Left ventricle myocardium inferior (tissue), 1 donor: ENCODE measurements around the gene DNM3. TPM values are rescaled to one million over a fixed set of nuclear protein-coding genes. Genes with fewer than 3 reads are reported as not detected.

ENCODE experiments used
- DNase-seq: peaks from one replicate; pipeline ENCODE4 v3.0.0-alpha.2; 2020
- H3K27ac ChIP-seq: fragments of 200-600 bp; replicated peaks from 2 replicates; pipeline ENCODE4 v1.8.0; 2021
- H3K27me3 ChIP-seq: fragments of 200-600 bp; 2 replicates; pipeline ENCODE4 v1.8.0; 2021; ENCODE audit warnings: low read depth
- H3K36me3 ChIP-seq: fragments of 200-600 bp; 2 replicates; pipeline ENCODE4 v1.8.0; 2021
- H3K4me1 ChIP-seq: fragments of 200-600 bp; 2 replicates; pipeline ENCODE4 v1.8.0; 2021
- H3K4me3 ChIP-seq: fragments of 200-600 bp; 2 replicates; pipeline ENCODE4 v1.8.0; 2021; ENCODE audit warnings: mild to moderate bottlenecking, moderate library complexity
- H3K9me3 ChIP-seq: fragments of 200-600 bp; replicated peaks from 2 replicates; pipeline ENCODE4 v1.8.0; 2021
- intact Hi-C: fragments of 100-400 bp; cut with micrococcal nuclease; formaldehyde crosslinking; loops from one replicate; pipeline ENCODE4 v1.11.0; 2022
- total RNA-seq: library from RNA; stranded (reverse); fragmentation: NEBNext Ultra II Directional; extraction: Animal tissue kit (Norgen Biotek cat#: 25700); gene quantifications from one replicate; pipeline ENCODE4 v1.2.1, GENCODE V29; 2021
- TF ChIP-seq, protein P1 (sequence below): fragments of 200-600 bp; IDR thresholded peaks from 2 replicates; pipeline ENCODE4 v1.8.0; 2021; ENCODE audit warnings: antibody characterized with exemption, mild to moderate bottlenecking, borderline replicate concordance
- donor health status: DM: no; HTN: yes; CAD: no; lungs with severe emphysema.

DNM3 gene
- total RNA-seq, 1 donor from 2014 or later, result 1.2 TPM

DNA sequence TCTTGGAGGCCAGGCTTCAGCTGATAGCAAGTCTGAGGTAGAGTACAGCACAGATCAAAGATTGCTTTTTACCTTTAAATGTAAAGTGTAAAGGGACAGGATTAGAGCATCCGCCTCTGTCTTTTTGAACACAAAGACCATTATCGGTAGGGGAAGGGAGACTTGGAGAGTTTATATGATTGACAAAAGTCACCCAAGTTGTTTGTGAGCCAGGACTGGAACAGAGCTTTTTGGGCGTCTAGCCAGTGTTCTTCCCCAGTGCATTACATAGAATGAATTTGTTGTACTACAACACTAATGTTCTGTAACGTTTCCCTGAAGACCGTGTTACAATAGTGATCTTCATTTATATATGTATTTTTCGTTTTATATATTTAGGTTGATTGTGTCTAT is 611.9 kb downstream of the DNM3 start:
- H3K27me3 ChIP-seq, result no peaks in the 10 kb centered on the region
- no peaks in the 10 kb centered on the region for H3K36me3 ChIP-seq
- peaks cover 27% of the 10 kb centered on the region for H3K4me1 ChIP-seq
- no peaks in the 10 kb centered on the region for H3K9me3 ChIP-seq
- TF ChIP-seq, protein P1, sequence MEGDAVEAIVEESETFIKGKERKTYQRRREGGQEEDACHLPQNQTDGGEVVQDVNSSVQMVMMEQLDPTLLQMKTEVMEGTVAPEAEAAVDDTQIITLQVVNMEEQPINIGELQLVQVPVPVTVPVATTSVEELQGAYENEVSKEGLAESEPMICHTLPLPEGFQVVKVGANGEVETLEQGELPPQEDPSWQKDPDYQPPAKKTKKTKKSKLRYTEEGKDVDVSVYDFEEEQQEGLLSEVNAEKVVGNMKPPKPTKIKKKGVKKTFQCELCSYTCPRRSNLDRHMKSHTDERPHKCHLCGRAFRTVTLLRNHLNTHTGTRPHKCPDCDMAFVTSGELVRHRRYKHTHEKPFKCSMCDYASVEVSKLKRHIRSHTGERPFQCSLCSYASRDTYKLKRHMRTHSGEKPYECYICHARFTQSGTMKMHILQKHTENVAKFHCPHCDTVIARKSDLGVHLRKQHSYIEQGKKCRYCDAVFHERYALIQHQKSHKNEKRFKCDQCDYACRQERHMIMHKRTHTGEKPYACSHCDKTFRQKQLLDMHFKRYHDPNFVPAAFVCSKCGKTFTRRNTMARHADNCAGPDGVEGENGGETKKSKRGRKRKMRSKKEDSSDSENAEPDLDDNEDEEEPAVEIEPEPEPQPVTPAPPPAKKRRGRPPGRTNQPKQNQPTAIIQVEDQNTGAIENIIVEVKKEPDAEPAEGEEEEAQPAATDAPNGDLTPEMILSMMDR, result no peak
- DNase-seq, result no peak
- H3K4me3 ChIP-seq, result peak overlapping the region; percentile 32
- intact Hi-C loops, result no loop called here
- H3K27ac ChIP-seq, result peak overlapping the region; percentile 71

DNA sequence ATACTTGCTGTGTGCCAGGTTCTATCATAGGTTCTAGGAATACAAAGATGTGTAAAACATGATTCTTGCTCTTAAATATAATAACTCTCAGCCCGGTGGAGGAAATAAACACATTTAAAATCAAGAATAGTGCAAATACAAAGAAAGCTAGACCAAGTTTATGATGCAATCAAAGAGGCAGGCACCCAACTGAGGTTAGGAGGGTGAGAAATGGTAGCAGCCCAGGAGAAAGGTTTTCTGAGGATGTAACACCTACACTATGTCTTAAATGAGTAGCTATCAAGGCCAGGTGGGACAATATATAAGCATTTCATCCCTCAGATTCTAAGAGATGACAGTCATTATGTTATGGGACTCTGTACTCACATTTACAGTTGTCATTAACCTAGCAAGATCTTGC is 612.3 kb downstream of the DNM3 start:
- Histone ChIP-seq H3K4me3 (peak overlapping the region; percentile 32), H3K9me3 (no peaks in the 10 kb centered on the region), H3K36me3 (no peaks in the 10 kb centered on the region), H3K27me3 (no peaks in the 10 kb centered on the region), H3K27ac (no peak overlapping the region), H3K4me1 (peaks cover 27% of the 10 kb centered on the region)
- DNase-seq, result no peak
- intact Hi-C loops, result no loop called here
- TF ChIP-seq, protein P1, result no peak

DNA sequence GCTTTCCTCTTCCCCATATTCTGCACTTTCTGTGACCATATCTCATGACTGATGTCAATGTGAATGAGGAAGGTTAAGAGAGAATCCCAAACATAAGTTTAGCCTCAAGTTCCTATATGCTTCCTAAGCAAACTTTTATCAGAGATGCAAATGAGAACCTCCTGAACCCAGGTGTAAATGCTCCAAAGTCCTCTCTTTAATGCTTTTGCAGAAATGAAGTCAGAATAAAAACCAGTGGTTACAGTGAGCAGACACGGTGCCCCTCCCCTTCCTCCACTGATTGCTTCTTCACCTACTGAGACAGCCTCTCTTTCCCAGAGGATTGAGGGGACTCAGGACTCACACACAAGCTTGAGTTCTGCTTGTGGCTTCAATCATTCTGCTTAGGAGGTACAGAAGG is 614.2 kb downstream of the DNM3 start:
- TF ChIP-seq, protein P1, result no peak
- H3K9me3 ChIP-seq, result no peaks in the 10 kb centered on the region
- no peaks in the 10 kb centered on the region for H3K27me3 ChIP-seq
- no peaks in the 10 kb centered on the region for H3K36me3 ChIP-seq
- intact Hi-C loops, result no loop called here
- DNase-seq, result no peak
- H3K4me1 ChIP-seq, result peaks cover 21% of the 10 kb centered on the region
- H3K27ac ChIP-seq, result no peak overlapping the region
- H3K4me3 ChIP-seq, result no peak overlapping the region

DNA sequence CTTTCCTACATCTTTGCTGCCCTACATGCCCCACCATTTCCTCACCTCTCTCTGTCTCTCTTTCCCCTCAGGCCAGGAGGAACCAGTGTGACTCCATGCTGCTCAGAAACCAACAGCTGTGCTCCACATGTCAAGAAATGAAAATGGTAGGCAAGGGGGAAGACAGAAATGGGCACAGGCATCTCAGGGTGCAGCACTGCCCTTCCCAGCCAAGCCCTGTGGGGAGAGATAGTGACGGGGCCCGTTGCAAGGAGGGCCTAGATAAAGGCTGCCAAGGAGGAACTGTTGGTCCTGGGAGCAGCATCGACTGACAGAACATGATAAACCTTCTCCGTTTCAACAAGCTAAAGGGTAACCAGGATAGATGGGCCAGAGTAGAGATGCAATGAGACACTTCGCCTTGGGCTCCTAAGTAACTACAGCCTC is 615.1 kb downstream of the DNM3 start:
- H3K4me3 ChIP-seq, result no peak overlapping the region
- H3K27me3 ChIP-seq, result no peaks in the 10 kb centered on the region
- no peaks in the 10 kb centered on the region for H3K9me3 ChIP-seq
- TF ChIP-seq, protein P1, result no peak
- intact Hi-C loops, result no loop called here
- H3K36me3 ChIP-seq, result no peaks in the 10 kb centered on the region
- peaks cover 12% of the 10 kb centered on the region for H3K4me1 ChIP-seq
- no peak for DNase-seq
- no peak overlapping the region for H3K27ac ChIP-seq

DNA sequence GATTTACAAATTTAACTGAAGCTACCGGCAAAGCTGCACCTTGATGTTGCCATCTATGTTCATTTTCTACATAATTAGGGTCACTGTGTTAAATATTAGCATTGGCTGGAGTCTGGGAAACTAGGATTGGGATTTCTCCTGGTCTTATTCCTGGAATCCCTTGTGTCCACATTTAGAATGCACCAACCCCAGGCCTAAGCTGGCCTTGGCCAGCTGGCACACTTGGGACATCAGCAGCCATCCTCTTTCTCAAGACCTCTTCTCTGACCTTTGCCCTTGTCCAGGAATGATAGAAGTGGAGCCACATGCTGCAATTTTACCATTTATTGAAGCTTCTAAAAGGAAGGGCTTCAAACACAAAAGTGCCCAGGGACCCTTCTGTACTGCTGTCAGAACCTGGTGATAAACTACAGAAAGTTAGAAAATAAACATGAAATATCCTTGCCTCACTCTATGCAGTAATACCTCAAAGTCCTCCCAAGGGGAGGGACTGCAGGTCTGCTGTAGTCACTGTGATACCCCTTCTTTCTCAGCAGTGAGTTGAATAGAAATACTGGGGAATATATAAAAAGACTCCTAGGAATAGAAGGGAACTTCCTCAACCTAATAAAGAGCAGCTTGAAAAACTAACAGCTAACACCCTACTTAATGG is 616.3 kb downstream of the DNM3 start:
- TF ChIP-seq, protein P1, result no peak
- H3K9me3 ChIP-seq, result no peaks in the 10 kb centered on the region
- H3K27me3 ChIP-seq, result no peaks in the 10 kb centered on the region
- H3K4me1 ChIP-seq, result peaks cover 11% of the 10 kb centered on the region
- no peak overlapping the region for H3K4me3 ChIP-seq
- intact Hi-C loops, result no loop called here
- no peak for DNase-seq
- no peaks in the 10 kb centered on the region for H3K36me3 ChIP-seq
- H3K27ac ChIP-seq, result no peak overlapping the region
